Activated CD8-positive, alpha-beta memory T cell treated with anti-CD3 and anti-CD28 coated beads for 4 hours (primary cell): Measurements from ENCODE around the gene ITM2C.

Source experiments
- DNase-seq, 2 donors: peaks; one replicate each; pipeline ENCODE4 v3.0.0-alpha.2; 2020; ENCODE audit warnings: low read depth in 2 of 2

ITM2C gene

GRCh38 chr2:230925879-230926765 lies 61.4 kb downstream of the ITM2C start:
- no peak for DNase-seq

- DNase-seq: no peak
Observed at GRCh38 chr2:230927711-230928341, 63.1 kb downstream of the ITM2C start.
